Hindlimb muscle (tissue), 1 donor: ENCODE measurements around the gene ESYT3. TPM values are rescaled to one million over a fixed set of nuclear protein-coding genes. Genes with fewer than 3 reads are reported as not detected.
"Not testable (repeated sequence)": the region's sequence is repeated elsewhere in the genome, so short reads cannot be mapped to it uniquely, and the experiment has no call there.

Experiments
- DNase-seq: peaks from one replicate; pipeline ENCODE4 v3.0.0-alpha.2; 2013
- polyA plus RNA-seq: library from polyadenylated mRNA; unstranded; fragments of 120-200 nt; gene quantifications from one replicate; pipeline ENCODE4 v1.2.1, GENCODE V29; 2013; ENCODE audit not compliant: insufficient read length

ESYT3 gene
- polyA plus RNA-seq, 1 donor, result 15.9 TPM

GRCh38 chr3:138461896-138462295 is 27.5 kb downstream of the ESYT3 start:
- no peak for DNase-seq

- DNase-seq, result no peak
Observed at GRCh38 chr3:138463724-138464490, 29.5 kb downstream of the ESYT3 start.

GRCh38 chr3:138464491-138464860 is 30.1 kb downstream of the ESYT3 start:
- no peak for DNase-seq

GRCh38 chr3:138465451-138465850 is 31.0 kb downstream of the ESYT3 start:
- no peak for DNase-seq

- DNase-seq, result no peak
Observed at GRCh38 chr3:138465925-138466324, 31.5 kb downstream of the ESYT3 start.

GRCh38 chr3:138467931-138468330 is 33.5 kb downstream of the ESYT3 start:
- no peak for DNase-seq

GRCh38 chr3:138468451-138468850 is 34.0 kb downstream of the ESYT3 start:
- DNase-seq, result no peak

DNA sequence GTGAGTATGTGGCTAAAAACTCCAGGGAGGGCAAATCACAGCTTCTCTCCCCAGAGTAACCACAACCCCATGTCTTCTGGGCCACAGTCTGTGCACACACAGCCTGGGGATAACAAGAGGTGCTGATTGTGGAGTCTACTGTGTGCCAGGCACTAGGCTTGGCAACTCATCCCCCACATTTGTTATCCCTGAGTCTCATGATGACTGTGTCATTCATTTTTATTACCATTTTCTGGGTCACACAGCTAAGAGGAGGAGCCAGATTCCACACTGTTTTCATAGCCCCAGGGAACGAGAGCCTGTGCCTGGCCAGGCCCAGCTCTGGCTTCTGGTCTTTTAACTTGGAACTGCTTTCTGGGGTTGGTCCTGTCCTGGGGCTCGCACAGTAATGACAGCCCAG is 34.5 kb downstream of the ESYT3 start:
- DNase-seq, result no peak

DNA sequence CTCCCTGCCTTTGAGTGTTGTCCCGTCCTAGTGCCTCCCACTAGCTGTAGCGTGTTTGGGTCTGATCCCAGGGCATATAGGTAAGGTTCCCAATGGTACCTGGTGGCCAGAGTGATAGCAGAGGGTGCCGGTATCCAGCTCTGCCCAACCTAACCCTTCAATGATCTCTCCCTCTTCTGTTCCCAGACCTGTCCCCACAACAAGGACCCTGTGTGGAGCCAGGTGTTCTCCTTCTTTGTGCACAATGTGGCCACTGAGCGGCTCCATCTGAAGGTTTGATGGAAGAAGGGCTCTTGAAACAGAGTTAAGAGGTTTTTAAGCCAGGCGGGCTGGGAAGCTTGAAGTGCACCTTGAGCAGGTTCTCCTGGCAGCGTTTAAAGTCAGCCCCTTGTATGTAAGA is 35.5 kb downstream of the ESYT3 start:
- DNase-seq, result no peak

GRCh38 chr3:138470687-138471086 is 36.3 kb downstream of the ESYT3 start:
- no peak for DNase-seq

DNA sequence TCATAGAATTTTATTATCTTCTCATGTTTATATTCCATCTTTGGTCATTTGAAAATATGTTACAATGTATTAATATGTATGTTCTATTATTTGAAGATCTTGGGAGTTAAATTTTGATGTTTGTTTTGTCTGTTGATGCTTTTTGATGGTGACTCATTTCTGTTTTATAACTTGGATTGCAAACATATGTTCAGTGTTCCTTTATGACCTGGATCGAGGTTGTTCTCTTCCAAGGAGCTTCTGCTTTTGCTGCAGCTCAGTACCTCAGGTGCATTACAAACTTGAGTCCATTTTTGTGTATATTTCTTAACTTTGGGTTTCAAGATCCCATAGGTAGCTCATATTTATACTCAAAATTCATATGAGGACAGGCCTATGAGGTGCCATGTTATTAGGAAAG is 37.1 kb downstream of the ESYT3 start:
- no peak for DNase-seq

- no peak for DNase-seq
Observed at GRCh38 chr3:138472141-138472825, 37.9 kb downstream of the ESYT3 start.

GRCh38 chr3:138473391-138473790 is 39.0 kb downstream of the ESYT3 start:
- no peak for DNase-seq

DNA sequence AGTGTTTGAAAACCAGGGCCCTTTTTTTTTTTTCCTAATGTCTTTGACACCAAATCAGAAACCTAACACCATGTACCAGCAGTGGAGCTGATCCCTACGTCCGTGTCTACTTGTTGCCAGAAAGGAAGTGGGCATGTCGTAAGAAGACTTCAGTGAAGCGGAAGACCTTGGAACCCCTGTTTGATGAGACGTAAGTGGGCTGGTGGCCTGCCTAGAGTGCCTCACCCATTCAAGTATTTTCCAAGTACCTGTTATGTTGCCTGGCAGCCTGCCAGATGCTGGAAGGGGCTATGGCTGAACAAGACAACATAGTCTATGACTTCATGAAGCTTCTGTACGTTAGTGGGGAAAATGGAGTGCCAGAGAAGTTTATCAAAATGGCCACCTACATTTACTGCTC is 39.7 kb downstream of the ESYT3 start:
- no peak for DNase-seq

DNA sequence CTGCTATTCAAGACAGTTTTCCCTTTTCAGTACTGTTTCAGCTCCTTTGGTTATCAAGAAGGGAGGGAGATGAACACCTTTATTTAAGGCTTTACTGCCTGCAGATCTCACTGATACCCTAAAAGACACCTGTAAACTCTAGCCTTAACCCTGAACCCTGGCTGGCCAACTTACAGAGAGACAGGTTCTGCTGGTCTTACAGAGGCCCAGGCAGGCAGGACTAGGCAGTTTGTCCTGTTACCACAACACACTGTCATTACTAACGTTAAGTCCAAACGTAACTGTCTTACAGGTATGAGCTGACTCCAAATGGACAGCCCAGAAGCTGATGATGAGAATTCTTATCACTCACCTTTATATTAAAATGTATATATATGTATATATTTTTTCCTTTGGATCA is 42.1 kb downstream of the ESYT3 start:
- no peak for DNase-seq

DNA sequence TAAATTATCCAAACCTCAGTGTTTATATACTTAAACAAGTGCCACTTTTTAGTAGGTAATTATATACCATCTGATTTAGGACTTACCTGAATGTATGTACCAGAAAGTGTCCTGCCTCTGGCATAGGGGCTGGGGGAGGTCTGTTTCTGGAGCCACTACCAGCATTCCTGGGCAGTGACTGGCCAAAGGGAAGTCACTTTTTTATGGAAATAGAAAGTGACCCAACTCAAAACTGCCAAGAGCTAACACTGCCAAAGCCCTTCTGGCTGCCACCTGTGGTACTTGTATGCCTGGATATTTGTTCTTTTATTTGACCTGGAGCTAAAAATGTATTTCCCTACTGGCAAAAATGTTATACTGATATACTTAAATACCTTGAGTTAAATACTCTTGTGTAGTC is 42.7 kb downstream of the ESYT3 start:
- no peak for DNase-seq

GRCh38 chr3:138477801-138478200 is 43.4 kb downstream of the ESYT3 start:
- DNase-seq, result no peak

- no peak for DNase-seq
Observed at GRCh38 chr3:138479438-138479863, 45.0 kb downstream of the ESYT3 start.

GRCh38 chr3:138484672-138485071 is 50.3 kb downstream of the ESYT3 start:
- not testable (repeated sequence) for DNase-seq

GRCh38 chr3:138486580-138486979 is 52.2 kb downstream of the ESYT3 start:
- not testable (repeated sequence) for DNase-seq

DNA sequence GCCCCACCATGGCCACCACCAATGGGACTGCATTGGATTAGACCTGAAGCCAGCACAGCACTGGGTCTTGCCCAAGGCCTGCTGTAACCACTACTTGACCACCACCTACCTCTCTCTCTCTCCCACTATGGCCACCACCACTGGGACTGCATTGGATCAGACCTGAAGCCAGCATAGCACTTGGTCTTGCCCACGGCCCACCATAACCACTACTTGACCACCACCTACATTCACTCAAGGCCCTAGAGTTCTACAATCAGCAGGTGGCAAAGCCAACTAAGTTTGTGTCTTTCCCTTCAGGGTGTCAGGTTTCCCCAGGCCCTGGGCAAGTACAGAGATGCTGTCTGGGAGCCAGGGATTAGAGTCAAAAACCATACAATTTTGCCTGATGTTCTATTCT is 57.6 kb downstream of the ESYT3 start:
- DNase-seq, result no peak

DNA sequence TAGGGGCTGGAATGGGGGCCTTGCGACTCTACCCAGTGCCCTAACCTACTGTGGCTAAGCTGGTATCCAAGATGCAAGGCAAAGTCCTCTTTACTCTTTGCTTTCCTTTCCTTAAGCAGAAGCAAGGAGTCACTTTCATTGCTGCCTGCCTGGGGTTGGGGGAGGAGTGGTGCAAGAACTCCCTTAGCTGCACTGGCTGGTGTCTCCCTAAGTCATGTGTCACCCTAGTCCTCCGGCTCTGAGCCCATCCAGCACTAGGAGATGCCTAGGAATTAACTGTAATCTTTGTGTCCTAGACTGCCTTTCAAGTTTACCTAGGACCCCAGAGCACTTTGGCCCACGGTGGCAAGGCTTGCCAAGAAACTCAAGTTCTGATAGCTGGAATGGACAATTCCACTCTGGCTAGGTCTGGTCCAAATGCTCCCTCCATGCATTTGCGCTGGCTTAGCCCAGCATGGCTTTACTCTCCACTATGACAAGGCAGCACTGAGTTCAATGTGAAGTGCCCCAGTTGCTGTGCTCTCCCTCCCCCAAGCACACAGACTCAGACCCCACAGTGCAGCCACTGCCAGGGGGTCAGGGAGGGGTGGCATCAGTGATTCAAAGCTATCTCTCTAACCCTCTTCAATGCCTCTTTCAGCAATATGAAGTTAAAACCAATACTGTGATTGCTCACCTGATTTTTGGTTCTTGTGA is 58.7 kb downstream of the ESYT3 start:
- no peak for DNase-seq

DNA sequence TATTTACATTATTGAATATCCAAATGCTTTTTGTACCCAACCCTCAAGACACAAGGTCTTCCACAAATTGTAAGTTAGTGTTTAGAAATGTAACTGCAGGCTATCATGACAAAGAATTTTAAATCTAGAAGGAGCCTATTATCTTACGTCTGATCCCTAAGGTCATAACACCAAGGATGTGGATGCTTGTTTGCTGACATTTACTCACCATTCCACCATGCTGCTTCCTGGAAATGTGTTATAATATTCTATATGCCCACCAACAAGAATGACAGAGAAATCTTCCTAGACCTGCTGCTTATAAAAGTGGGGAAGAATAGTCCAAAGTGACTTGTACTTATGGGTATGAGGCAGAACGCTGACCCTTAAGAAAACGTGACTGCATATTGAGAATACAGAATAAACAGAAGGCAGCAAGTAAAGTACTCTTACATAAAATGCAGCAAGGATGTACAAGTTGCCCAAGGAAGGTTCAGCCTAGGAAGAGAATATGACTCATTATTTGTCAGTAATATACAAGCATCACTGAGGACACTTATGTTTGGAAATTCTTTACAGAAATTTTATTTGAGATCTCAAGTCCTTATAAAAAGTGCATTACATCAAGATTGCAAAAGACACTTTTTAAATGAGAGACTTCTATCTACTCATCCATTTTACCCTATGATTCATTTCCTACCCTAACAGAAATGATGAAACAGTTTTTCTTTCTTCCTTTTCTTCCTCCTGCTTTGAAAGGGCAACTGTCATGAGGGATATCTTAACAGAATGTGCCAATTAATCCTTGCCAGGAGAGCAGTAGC is 59.6 kb downstream of the ESYT3 start:
- DNase-seq, result no peak
